ENCODE measurements around the gene GGT6.
"Not testable (repeated sequence)": the region's sequence is repeated elsewhere in the genome, so short reads cannot be mapped to it uniquely, and the experiment has no call there.

GGT6 gene

DNA sequence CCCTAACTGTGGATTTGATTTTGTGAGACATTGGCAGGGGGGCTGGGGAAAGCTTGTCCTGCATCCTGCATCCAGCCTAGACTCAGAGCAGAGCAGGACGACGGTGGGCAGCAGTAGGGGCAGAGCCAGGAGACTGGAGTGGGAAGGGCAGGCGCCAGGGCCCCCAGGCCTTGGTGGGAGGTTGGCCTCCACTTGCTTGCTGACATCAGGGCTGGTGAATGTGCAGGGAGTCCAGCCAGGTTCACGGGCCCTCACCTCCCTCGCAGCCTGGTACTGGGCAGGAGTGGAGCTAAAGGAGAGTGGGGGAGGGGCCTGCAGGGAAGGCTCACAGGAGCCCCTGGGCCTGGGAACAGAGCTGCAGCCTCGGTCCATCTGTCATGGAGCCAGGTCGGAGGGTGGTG is 21.7 kb upstream of the GGT6 start:
- Histone ChIP-seq H3K27ac (no peak overlapping the region), H3K4me3 (no peak overlapping the region)
- no peak for DNase-seq (ENCODE audit: low spot score)
- TF ChIP-seq, protein P1, sequence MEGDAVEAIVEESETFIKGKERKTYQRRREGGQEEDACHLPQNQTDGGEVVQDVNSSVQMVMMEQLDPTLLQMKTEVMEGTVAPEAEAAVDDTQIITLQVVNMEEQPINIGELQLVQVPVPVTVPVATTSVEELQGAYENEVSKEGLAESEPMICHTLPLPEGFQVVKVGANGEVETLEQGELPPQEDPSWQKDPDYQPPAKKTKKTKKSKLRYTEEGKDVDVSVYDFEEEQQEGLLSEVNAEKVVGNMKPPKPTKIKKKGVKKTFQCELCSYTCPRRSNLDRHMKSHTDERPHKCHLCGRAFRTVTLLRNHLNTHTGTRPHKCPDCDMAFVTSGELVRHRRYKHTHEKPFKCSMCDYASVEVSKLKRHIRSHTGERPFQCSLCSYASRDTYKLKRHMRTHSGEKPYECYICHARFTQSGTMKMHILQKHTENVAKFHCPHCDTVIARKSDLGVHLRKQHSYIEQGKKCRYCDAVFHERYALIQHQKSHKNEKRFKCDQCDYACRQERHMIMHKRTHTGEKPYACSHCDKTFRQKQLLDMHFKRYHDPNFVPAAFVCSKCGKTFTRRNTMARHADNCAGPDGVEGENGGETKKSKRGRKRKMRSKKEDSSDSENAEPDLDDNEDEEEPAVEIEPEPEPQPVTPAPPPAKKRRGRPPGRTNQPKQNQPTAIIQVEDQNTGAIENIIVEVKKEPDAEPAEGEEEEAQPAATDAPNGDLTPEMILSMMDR (IDR thresholded peaks at IDR 0.05), result no peak

GRCh38 chr17:4580291-4580690 is 19.9 kb upstream of the GGT6 start:
- Histone ChIP-seq H3K4me3 (no peak overlapping the region), H3K27ac (no peak overlapping the region)
- DNase-seq (ENCODE audit: low spot score), result no peak
- TF ChIP-seq, protein P1 (IDR thresholded peaks at IDR 0.05), result no peak

GRCh38 chr17:4579678-4580077 is 19.3 kb upstream of the GGT6 start:
- Histone ChIP-seq H3K27ac (no peak overlapping the region), H3K4me3 (no peak overlapping the region)
- TF ChIP-seq, protein P1 (IDR thresholded peaks at IDR 0.05), result no peak
- DNase-seq (ENCODE audit: low spot score), result no peak

GRCh38 chr17:4578349-4578748 is 18.0 kb upstream of the GGT6 start:
- not testable (repeated sequence) for DNase-seq (ENCODE audit: low spot score); H3K4me3 ChIP-seq; H3K27ac ChIP-seq

DNA sequence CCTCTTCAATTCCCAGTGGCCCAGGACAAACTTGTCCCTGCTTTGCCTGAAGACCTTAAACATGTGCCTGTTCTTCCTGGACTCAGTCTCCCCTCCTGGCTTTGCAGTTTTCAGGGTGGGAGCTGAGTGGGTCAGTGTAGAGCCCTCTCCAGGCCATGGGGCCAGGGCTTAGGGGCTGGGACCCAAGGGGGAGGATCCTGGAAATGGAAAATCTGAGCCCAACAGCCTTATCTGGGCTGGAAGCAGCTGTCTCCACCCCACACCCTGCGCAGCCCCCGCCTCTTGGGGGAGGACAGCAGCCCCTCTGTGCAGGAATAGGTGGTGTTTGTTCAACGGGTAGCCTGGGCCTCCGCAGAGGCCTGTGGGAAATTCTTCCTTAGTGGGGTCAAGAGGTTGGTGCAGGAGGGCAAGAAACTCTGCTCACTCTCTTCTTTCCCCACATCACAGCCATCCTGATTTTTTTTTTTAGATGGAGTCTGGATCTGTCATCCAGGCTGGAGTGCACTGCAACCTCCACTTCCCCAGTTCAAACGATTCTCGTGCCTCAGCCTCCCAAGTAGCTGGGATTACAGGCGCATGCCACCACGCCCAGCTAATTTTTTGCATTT is 17.1 kb upstream of the GGT6 start:
- no peak for DNase-seq (ENCODE audit: low spot score)
- TF ChIP-seq, protein P1 (IDR thresholded peaks at IDR 0.05), result no peak
- Histone ChIP-seq H3K4me3 (no peak overlapping the region), H3K27ac (no peak overlapping the region)

GRCh38 chr17:4576729-4577322 is 16.4 kb upstream of the GGT6 start:
- no peak for DNase-seq (ENCODE audit: low spot score)
- Histone ChIP-seq H3K27ac (no peak overlapping the region), H3K4me3 (no peak overlapping the region)
- TF ChIP-seq, protein P1 (IDR thresholded peaks at IDR 0.05), result no peak

GRCh38 chr17:4576161-4576558 is 15.8 kb upstream of the GGT6 start:
- no peak for DNase-seq (ENCODE audit: low spot score)
- no peak overlapping the region for H3K27ac ChIP-seq
- H3K4me3 ChIP-seq, result no peak overlapping the region
- TF ChIP-seq, protein P1 (IDR thresholded peaks at IDR 0.05), result no peak
